Activated CD4-positive, alpha-beta T cell treated with anti-CD3 and anti-CD28 coated beads for 24 hours (primary cell): ENCODE data around the gene LRRC26.

ENCODE experiments used
- DNase-seq, 2 donors: peaks; one replicate each; pipeline ENCODE4 v3.0.0-alpha.2; 2020; ENCODE audit warnings: low read depth in 2 of 2

Gene LRRC26

GRCh38 chr9:137152844-137153405 is 16.9 kb downstream of the LRRC26 start:
- DNase-seq = no peak

GRCh38 chr9:137150617-137151457 is 19.0 kb downstream of the LRRC26 start:
- DNase-seq = peak; percentile 25 to 48

GRCh38 chr9:137149942-137150616 is 19.8 kb downstream of the LRRC26 start:
- no peak for DNase-seq

- DNase-seq = no peak
These were observed 20.5 kb downstream of the LRRC26 start for GRCh38 chr9:137149363-137149762.

GRCh38 chr9:137148661-137149060 is 21.2 kb downstream of the LRRC26 start:
- DNase-seq = no peak

DNA sequence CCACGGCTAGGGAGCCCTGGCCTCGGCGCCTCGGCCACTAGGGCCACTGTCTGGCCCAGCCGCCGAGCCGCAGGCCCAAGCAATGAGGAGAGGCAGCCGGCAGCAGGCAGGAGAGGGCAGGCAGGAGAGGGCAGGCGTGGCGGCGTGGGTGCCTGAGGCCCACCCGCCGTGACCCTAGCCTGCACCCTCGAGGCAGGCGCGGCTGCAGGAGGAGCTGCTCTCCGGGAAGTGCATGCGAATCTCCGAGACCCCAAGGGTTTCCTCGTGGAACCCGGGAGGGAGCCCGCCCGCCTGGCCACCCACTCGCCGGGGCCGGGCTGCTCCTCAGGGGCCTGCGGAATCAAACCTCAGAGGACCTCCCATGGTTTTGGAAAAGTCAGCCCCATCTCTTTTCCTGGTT is 21.6 kb downstream of the LRRC26 start:
- no peak for DNase-seq

- DNase-seq = no peak
These were observed 22.1 kb downstream of the LRRC26 start for GRCh38 chr9:137147793-137148160.

GRCh38 chr9:137147091-137147792 is 22.6 kb downstream of the LRRC26 start:
- no peak for DNase-seq

GRCh38 chr9:137146527-137146918 is 23.3 kb downstream of the LRRC26 start:
- DNase-seq = no peak

GRCh38 chr9:137145731-137146526 is 23.9 kb downstream of the LRRC26 start:
- DNase-seq = no peak

GRCh38 chr9:137143459-137143858 is 26.4 kb downstream of the LRRC26 start:
- no peak for DNase-seq

DNA sequence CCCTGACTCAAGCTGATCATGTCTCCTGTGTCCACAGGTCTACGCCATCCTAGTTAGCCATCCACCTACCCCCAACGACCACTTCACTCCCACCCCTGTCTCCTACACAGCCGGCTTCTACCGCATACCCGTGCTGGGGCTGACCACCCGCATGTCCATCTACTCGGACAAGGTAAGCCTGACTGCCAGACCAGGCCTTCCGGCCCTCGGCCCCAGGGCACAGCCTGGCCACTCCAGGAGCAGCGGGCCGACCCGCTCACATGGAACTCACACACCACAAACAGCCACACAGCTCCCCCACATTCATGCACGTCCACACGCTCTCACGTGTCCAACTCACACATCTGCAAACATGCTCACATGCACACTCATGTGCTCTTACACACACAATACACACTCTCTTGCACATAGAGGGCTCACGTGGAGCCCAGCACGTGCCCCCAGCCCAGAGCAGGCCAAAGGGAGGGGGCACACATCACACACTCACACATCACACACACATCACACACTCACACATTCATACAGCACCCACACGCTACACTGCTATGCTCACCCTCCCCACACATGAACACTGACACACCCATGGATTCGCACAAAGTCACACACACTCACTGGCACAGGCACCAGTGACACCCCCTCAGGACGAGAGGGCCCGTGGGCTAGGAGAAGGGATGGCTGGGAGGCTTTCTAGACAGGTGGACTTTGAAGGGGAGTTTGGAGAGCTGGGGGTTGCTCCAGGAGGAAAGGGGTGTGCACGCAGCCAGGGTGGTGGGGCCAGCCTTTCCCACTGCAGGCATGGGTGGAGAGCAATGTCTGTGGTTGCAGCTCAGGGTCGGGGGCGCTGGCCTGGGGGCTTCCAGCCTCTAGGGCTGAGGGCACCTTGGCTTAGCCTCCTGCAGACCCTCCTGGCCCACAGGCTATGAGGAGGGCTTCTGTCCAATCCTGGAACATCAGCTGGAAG is 27.6 kb downstream of the LRRC26 start:
- DNase-seq = no peak

- DNase-seq = no peak
These were observed 28.6 kb downstream of the LRRC26 start for GRCh38 chr9:137141050-137141810.

DNA sequence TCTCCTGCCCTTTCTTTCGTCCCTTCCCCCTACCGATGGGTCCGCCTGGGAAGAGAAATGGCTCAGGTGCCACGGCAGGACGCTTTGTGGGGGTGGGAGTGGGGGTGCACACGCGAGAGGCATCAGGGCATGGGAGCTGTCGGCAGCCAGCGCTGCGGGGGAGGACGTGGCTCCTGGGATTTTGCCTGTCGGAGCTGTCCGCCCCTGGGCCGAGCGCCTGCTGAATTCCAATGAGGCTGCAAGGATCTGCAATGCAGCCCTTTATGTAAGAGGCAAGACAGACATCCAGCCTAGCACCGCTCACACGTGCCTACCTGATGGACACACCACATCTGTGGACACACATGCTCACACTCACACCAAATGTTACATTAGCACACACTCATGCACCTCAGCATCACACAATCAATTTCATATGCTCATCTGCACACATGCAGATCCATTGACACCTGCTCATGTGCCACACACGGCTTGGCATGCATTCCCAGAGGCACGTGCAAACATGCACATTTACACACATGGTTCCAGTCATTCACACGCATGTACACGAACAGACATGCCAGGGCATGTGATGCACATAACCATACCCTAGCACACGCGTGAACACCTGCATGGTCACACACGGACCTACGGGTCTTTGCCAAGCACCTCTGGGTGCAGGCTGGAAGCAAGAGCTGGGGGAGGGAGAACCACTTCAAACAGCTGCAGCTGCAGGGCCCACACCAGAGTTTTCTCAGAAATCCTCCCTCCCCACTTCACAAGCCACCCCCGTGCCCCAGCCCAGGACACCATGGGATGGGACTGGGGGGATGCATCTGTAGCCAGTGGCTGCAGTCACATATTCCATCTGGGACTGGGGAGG is 29.5 kb downstream of the LRRC26 start:
- no peak for DNase-seq

GRCh38 chr9:137139468-137140150 is 30.2 kb downstream of the LRRC26 start:
- DNase-seq = no peak

- no peak for DNase-seq
These were observed 31.0 kb downstream of the LRRC26 start, which contains the start of gene GRIN1 for GRCh38 chr9:137138722-137139467. GRIN1 (plus strand) TSS chr9:137139154; CDS start chr9:137139487, 333 bp downstream.

DNA sequence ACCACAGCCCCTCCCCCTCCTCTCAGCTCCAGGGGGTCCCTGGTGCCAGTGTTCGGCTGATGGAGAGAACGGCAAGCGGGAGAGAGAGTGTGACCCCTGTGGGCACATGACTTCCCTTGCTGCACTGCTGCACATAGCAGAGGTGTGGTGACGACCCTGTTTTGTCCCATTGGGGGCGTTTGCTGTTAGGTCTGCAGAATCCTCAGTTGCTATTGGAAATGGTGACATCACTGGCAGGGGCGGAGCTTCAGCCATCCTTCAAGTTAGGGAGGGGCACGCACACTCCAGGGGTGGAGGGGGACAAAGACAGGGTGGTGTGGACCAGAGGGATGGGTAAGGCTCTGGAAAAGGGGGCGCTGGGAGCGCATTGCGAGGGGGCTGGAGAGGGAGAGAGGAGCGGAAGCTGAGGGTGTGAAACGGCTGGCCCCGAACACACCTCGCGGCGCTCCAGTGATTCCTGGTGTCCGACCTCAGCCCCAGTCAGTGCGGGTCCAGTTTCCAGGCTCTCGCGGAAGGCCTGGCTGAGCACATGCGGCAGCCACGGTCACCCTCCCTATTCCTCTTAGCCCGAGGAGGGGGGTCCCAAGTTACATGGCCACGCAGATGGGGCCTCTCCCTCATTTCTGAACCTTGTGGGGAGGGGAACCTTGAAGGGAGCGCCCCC is 31.7 kb downstream of the LRRC26 start:
- no peak for DNase-seq
